Measurements from ENCODE around the gene ADCY4. TPM values are rescaled to one million over a fixed set of nuclear protein-coding genes. Genes with fewer than 3 reads are reported as not detected.

ADCY4 gene
- 10 to 100 TPM; 24.1 to 45.3 (median 32.8) TPM for total RNA-seq
- polyA plus RNA-seq, result 33.4 TPM
- long read RNA-seq, donor 1, partial matches to known transcripts, result 6 of 27 reads
- long read RNA-seq, donor 1, other reads (novel, unspliced or antisense), result 17 of 27 reads
- long read RNA-seq, donor 2, partial matches to known transcripts, result 4 of 12 reads
- long read RNA-seq, donor 2, other reads (novel, unspliced or antisense), result 6 of 12 reads
- long read RNA-seq, donor 3, transcript ADCY4-202 (25 exons, 3,353 nt), result major isoform, 11 of 83 reads
- long read RNA-seq, donor 3, transcript ADCY4-204 (26 exons, 3,404 nt), result minor isoform, 5 of 83 reads
- long read RNA-seq, donor 3, partial matches to known transcripts, result 23 of 83 reads
- long read RNA-seq, donor 3, other reads (novel, unspliced or antisense), result 42 of 83 reads
- long read RNA-seq, donor 4, partial matches to known transcripts, result 4 of 15 reads
- long read RNA-seq, donor 4, other reads (novel, unspliced or antisense), result 11 of 15 reads

- H3K27me3 ChIP-seq (ENCODE audit: control insufficient read depth, insufficient read depth), result no peaks in the 10 kb centered on the region
- intact Hi-C loops (cut with DNase I), result loop anchor here in 1 of 4 donors (5.0 kb wide), 1 partner anchor 103 kb away; no protein-coding TSS in a partner anchor
- DNase-seq (peak; percentile 73 to 90 (median 88)), ATAC-seq (peak; percentile 40 to 62)
- peak within 1 kb of the TSS; percentile 60 for H3K4me3 ChIP-seq (ENCODE audit: low read length)
- H3K9me3 ChIP-seq (ENCODE audit: control insufficient read depth, low read length), result no peaks in the 10 kb centered on the region
- H3K4me1 ChIP-seq (ENCODE audit: control insufficient read depth, insufficient read depth, low read length), result peaks cover 2% of the 10 kb centered on the region
- peak within 1 kb of the TSS; percentile 74 for H3K27ac ChIP-seq (ENCODE audit: low read length)
- 3% methylated on average over 65 of the region's 65 CpGs for WGBS
These were observed at the start of gene ADCY4 for GRCh38 chr14:24334431-24335291. ADCY4 (minus strand) TSS chr14:24335071; CDS start chr14:24334652, 419 bp downstream.

GRCh38 chr14:24384169-24384568 lies 49.3 kb upstream of the ADCY4 start:
- no peak overlapping the region for H3K4me3 ChIP-seq (ENCODE audit: low read length)
- no peaks in the 10 kb centered on the region for H3K27me3 ChIP-seq (ENCODE audit: control insufficient read depth, insufficient read depth)
- no peak for ATAC-seq
- H3K9me3 ChIP-seq (ENCODE audit: control insufficient read depth, low read length), result no peaks in the 10 kb centered on the region
- no peak for DNase-seq
- WGBS, result 88% methylated on average over 4 of the region's 4 CpGs
- intact Hi-C loops (cut with DNase I), result no loop called here
- H3K27ac ChIP-seq (ENCODE audit: low read length), result no peak overlapping the region
- no peaks in the 10 kb centered on the region for H3K4me1 ChIP-seq (ENCODE audit: control insufficient read depth, insufficient read depth, low read length)

- 50% methylated on average over 4 of the region's 4 CpGs for WGBS
- peak in 1 of 2 donors; percentile 40 for ATAC-seq
These were observed 47.1 kb upstream of the ADCY4 start for GRCh38 chr14:24382064-24382371.

GRCh38 chr14:24381363-24382063 lies 46.6 kb upstream of the ADCY4 start:
- Histone ChIP-seq H3K27me3 (ENCODE audit: control insufficient read depth, insufficient read depth) (no peaks in the 10 kb centered on the region), H3K9me3 (ENCODE audit: control insufficient read depth, low read length) (no peaks in the 10 kb centered on the region), H3K4me1 (ENCODE audit: control insufficient read depth, insufficient read depth, low read length) (peaks cover 1% of the 10 kb centered on the region), H3K27ac (ENCODE audit: low read length) (no peak overlapping the region), H3K4me3 (ENCODE audit: low read length) (no peak overlapping the region)
- 78% methylated on average over 8 of the region's 8 CpGs for WGBS
- DNase-seq, result no peak
- intact Hi-C loops (cut with DNase I), result no loop called here
- no peak for ATAC-seq

More at GRCh38 chr14:24382064-24382371, 47.1 kb upstream of the ADCY4 start:
- intact Hi-C loops (cut with DNase I), result no loop called here
- Histone ChIP-seq H3K4me3 (ENCODE audit: low read length) (no peak overlapping the region), H3K9me3 (ENCODE audit: control insufficient read depth, low read length) (no peaks in the 10 kb centered on the region), H3K27me3 (ENCODE audit: control insufficient read depth, insufficient read depth) (no peaks in the 10 kb centered on the region), H3K27ac (ENCODE audit: low read length) (no peak overlapping the region), H3K4me1 (ENCODE audit: control insufficient read depth, insufficient read depth, low read length) (no peaks in the 10 kb centered on the region)
- peak in 1 of 3 donors; percentile 63 for DNase-seq

GRCh38 chr14:24379907-24380730 lies 45.2 kb upstream of the ADCY4 start:
- Histone ChIP-seq H3K9me3 (ENCODE audit: control insufficient read depth, low read length) (no peaks in the 10 kb centered on the region), H3K27me3 (ENCODE audit: control insufficient read depth, insufficient read depth) (no peaks in the 10 kb centered on the region), H3K4me3 (ENCODE audit: low read length) (no peak overlapping the region), H3K27ac (ENCODE audit: low read length) (no peak overlapping the region), H3K4me1 (ENCODE audit: control insufficient read depth, insufficient read depth, low read length) (peaks cover 5% of the 10 kb centered on the region)
- DNase-seq (no peak), ATAC-seq (no peak)
- 80% methylated on average over 15 of the region's 15 CpGs for WGBS
- intact Hi-C loops (cut with DNase I), result no loop called here

GRCh38 chr14:24378981-24379906 lies 44.4 kb upstream of the ADCY4 start:
- Histone ChIP-seq H3K4me3 (ENCODE audit: low read length) (no peak overlapping the region), H3K9me3 (ENCODE audit: control insufficient read depth, low read length) (no peaks in the 10 kb centered on the region), H3K27me3 (ENCODE audit: control insufficient read depth, insufficient read depth) (no peaks in the 10 kb centered on the region), H3K4me1 (ENCODE audit: control insufficient read depth, insufficient read depth, low read length) (peaks cover 5% of the 10 kb centered on the region), H3K27ac (ENCODE audit: low read length) (no peak overlapping the region)
- DNase-seq (no peak), ATAC-seq (no peak)
- intact Hi-C loops (cut with DNase I), result no loop called here
- 77% methylated on average over 7 of the region's 7 CpGs for WGBS

GRCh38 chr14:24378327-24378726 lies 43.5 kb upstream of the ADCY4 start:
- Histone ChIP-seq H3K4me1 (ENCODE audit: control insufficient read depth, insufficient read depth, low read length) (peaks cover 5% of the 10 kb centered on the region), H3K9me3 (ENCODE audit: control insufficient read depth, low read length) (no peaks in the 10 kb centered on the region), H3K4me3 (ENCODE audit: low read length) (no peak overlapping the region), H3K27me3 (ENCODE audit: control insufficient read depth, insufficient read depth) (no peaks in the 10 kb centered on the region), H3K27ac (ENCODE audit: low read length) (no peak overlapping the region)
- intact Hi-C loops (cut with DNase I), result no loop called here
- DNase-seq (no peak), ATAC-seq (no peak)
- 78% methylated on average over 3 of the region's 3 CpGs for WGBS

GRCh38 chr14:24377657-24378056 lies 42.8 kb upstream of the ADCY4 start:
- Histone ChIP-seq H3K9me3 (ENCODE audit: control insufficient read depth, low read length) (no peaks in the 10 kb centered on the region), H3K4me3 (ENCODE audit: low read length) (no peak overlapping the region), H3K27ac (ENCODE audit: low read length) (no peak overlapping the region), H3K4me1 (ENCODE audit: control insufficient read depth, insufficient read depth, low read length) (peaks cover 5% of the 10 kb centered on the region), H3K27me3 (ENCODE audit: control insufficient read depth, insufficient read depth) (no peaks in the 10 kb centered on the region)
- intact Hi-C loops (cut with DNase I), result no loop called here
- 59% methylated on average over 2 of the region's 2 CpGs for WGBS
- DNase-seq (peak in 1 of 3 donors; percentile 67), ATAC-seq (peak; percentile 44 to 59)

- peaks cover 5% of the 10 kb centered on the region for H3K4me1 ChIP-seq (ENCODE audit: control insufficient read depth, insufficient read depth, low read length)
- DNase-seq (no peak), ATAC-seq (peak; percentile 7 to 42)
- H3K4me3 ChIP-seq (ENCODE audit: low read length), result no peak overlapping the region
- H3K27me3 ChIP-seq (ENCODE audit: control insufficient read depth, insufficient read depth), result no peaks in the 10 kb centered on the region
- no peaks in the 10 kb centered on the region for H3K9me3 ChIP-seq (ENCODE audit: control insufficient read depth, low read length)
- WGBS, result 61% methylated on average over 7 of the region's 7 CpGs
- H3K27ac ChIP-seq (ENCODE audit: low read length), result no peak overlapping the region
- intact Hi-C loops (cut with DNase I), result no loop called here
These were observed 42.3 kb upstream of the ADCY4 start for GRCh38 chr14:24377126-24377525.
